Measurements from ENCODE around the gene CASQ2. TPM values are rescaled to one million over a fixed set of nuclear protein-coding genes. Genes with fewer than 3 reads are reported as not detected.

CASQ2 gene
- polyA plus RNA-seq, 3 donors from 2014 or later: not detected

GRCh38 chr1:115740811-115741210, 27.7 kb downstream of the CASQ2 start:
- Mint-ChIP-seq H3K27ac (no peak overlapping the region), H3K4me1 (no peaks in the 10 kb centered on the region), H3K36me3 (no peaks in the 10 kb centered on the region), H3K27me3 (ENCODE audit: low read depth in 3 of 3) (peaks cover 0 to 7% (median 4%) of the 10 kb centered on the region in 3 donors), H3K4me3 (no peak overlapping the region), H3K9me3 (peaks cover 0 to 2% (median 0%) of the 10 kb centered on the region in 6 donors)
- DNase-seq: no peak

- H3K27ac Mint-ChIP-seq: no peak overlapping the region
- peaks cover 5 to 14% (median 8%) of the 10 kb centered on the region in 3 donors for H3K27me3 Mint-ChIP-seq (ENCODE audit: low read depth in 3 of 3)
- no peak overlapping the region for H3K4me3 Mint-ChIP-seq
- DNase-seq: no peak
- no peaks in the 10 kb centered on the region for H3K4me1 Mint-ChIP-seq
- H3K9me3 Mint-ChIP-seq: peaks cover 0 to 3% (median 0%) of the 10 kb centered on the region in 6 donors
- no peaks in the 10 kb centered on the region for H3K36me3 Mint-ChIP-seq
Observed at GRCh38 chr1:115732316-115732715, 36.2 kb downstream of the CASQ2 start.

GRCh38 chr1:115729756-115730155, 38.8 kb downstream of the CASQ2 start:
- H3K4me1 Mint-ChIP-seq: no peaks in the 10 kb centered on the region
- DNase-seq: no peak
- no peak overlapping the region for H3K27ac Mint-ChIP-seq

GRCh38 chr1:115728341-115728740, 40.2 kb downstream of the CASQ2 start:
- Mint-ChIP-seq H3K27me3 (ENCODE audit: low read depth in 3 of 3) (peaks cover 4 to 14% (median 6%) of the 10 kb centered on the region in 3 donors), H3K4me3 (no peak overlapping the region)

More at GRCh38 chr1:115729756-115730155, 38.8 kb downstream of the CASQ2 start:
- H3K4me3 Mint-ChIP-seq: no peak overlapping the region
- H3K27me3 Mint-ChIP-seq (ENCODE audit: low read depth in 3 of 3): peaks cover 6 to 17% (median 7%) of the 10 kb centered on the region in 3 donors
- peaks cover 0 to 3% (median 0%) of the 10 kb centered on the region in 6 donors for H3K9me3 Mint-ChIP-seq
- no peaks in the 10 kb centered on the region for H3K36me3 Mint-ChIP-seq

GRCh38 chr1:115727706-115728249, 40.7 kb downstream of the CASQ2 start:
- Mint-ChIP-seq H3K4me3 (no peak overlapping the region), H3K36me3 (no peaks in the 10 kb centered on the region), H3K9me3 (no peaks in the 10 kb centered on the region), H3K27ac (no peak overlapping the region), H3K27me3 (ENCODE audit: low read depth in 3 of 3) (peaks cover 4 to 14% (median 6%) of the 10 kb centered on the region in 3 donors), H3K4me1 (no peaks in the 10 kb centered on the region)
- no peak for DNase-seq

More at GRCh38 chr1:115728341-115728740, 40.2 kb downstream of the CASQ2 start:
- Mint-ChIP-seq H3K4me1 (no peaks in the 10 kb centered on the region), H3K9me3 (peaks cover 0 to under 1% (median 0%) of the 10 kb centered on the region in 6 donors), H3K36me3 (no peaks in the 10 kb centered on the region), H3K27ac (no peak overlapping the region)
- DNase-seq: no peak

- no peak for DNase-seq
- H3K27me3 Mint-ChIP-seq (ENCODE audit: low read depth in 3 of 3): peaks cover 4 to 11% (median 4%) of the 10 kb centered on the region in 3 donors
- no peak overlapping the region for H3K4me3 Mint-ChIP-seq
- H3K27ac Mint-ChIP-seq: no peak overlapping the region
- no peaks in the 10 kb centered on the region for H3K9me3 Mint-ChIP-seq
- H3K4me1 Mint-ChIP-seq: no peaks in the 10 kb centered on the region
- H3K36me3 Mint-ChIP-seq: no peaks in the 10 kb centered on the region
Observed at GRCh38 chr1:115726570-115726969, 41.9 kb downstream of the CASQ2 start.

- Mint-ChIP-seq H3K36me3 (no peaks in the 10 kb centered on the region), H3K27me3 (ENCODE audit: low read depth in 3 of 3) (peaks cover 4 to 11% (median 4%) of the 10 kb centered on the region in 3 donors)
- DNase-seq: no peak
Observed at GRCh38 chr1:115726161-115726560, 42.4 kb downstream of the CASQ2 start.

GRCh38 chr1:115725600-115725999, 42.9 kb downstream of the CASQ2 start:
- Mint-ChIP-seq H3K4me1 (no peaks in the 10 kb centered on the region), H3K9me3 (no peaks in the 10 kb centered on the region), H3K27me3 (ENCODE audit: low read depth in 3 of 3) (peaks cover 2 to 11% (median 4%) of the 10 kb centered on the region in 3 donors), H3K4me3 (no peak overlapping the region), H3K27ac (no peak overlapping the region), H3K36me3 (no peaks in the 10 kb centered on the region)
- DNase-seq: no peak

More at GRCh38 chr1:115726161-115726560, 42.4 kb downstream of the CASQ2 start:
- Mint-ChIP-seq H3K27ac (no peak overlapping the region), H3K4me1 (no peaks in the 10 kb centered on the region), H3K4me3 (no peak overlapping the region), H3K9me3 (no peaks in the 10 kb centered on the region)

GRCh38 chr1:115723756-115724155, 44.8 kb downstream of the CASQ2 start:
- DNase-seq: no peak
- Mint-ChIP-seq H3K9me3 (no peaks in the 10 kb centered on the region), H3K4me1 (no peaks in the 10 kb centered on the region)

GRCh38 chr1:115722221-115722620, 46.3 kb downstream of the CASQ2 start:
- H3K27ac Mint-ChIP-seq: no peak overlapping the region
- H3K4me1 Mint-ChIP-seq: no peaks in the 10 kb centered on the region
- H3K36me3 Mint-ChIP-seq: no peaks in the 10 kb centered on the region
- H3K4me3 Mint-ChIP-seq: no peak overlapping the region
- H3K9me3 Mint-ChIP-seq: no peaks in the 10 kb centered on the region
- H3K27me3 Mint-ChIP-seq (ENCODE audit: low read depth in 3 of 3): peaks cover 2 to 3% (median 2%) of the 10 kb centered on the region in 3 donors
- no peak for DNase-seq

More at GRCh38 chr1:115723756-115724155, 44.8 kb downstream of the CASQ2 start:
- Mint-ChIP-seq H3K27me3 (ENCODE audit: low read depth in 3 of 3) (peaks cover 2 to 10% (median 4%) of the 10 kb centered on the region in 3 donors), H3K36me3 (no peaks in the 10 kb centered on the region), H3K4me3 (no peak overlapping the region), H3K27ac (no peak overlapping the region)

GRCh38 chr1:115719285-115719684, 49.2 kb downstream of the CASQ2 start:
- Mint-ChIP-seq H3K27ac (no peak overlapping the region), H3K4me1 (no peaks in the 10 kb centered on the region), H3K27me3 (ENCODE audit: low read depth in 3 of 3) (peaks cover 0 to 5% (median 0%) of the 10 kb centered on the region in 3 donors)

GRCh38 chr1:115718011-115718754, 50.3 kb downstream of the CASQ2 start:
- peaks cover 0 to 5% (median 0%) of the 10 kb centered on the region in 3 donors for H3K27me3 Mint-ChIP-seq (ENCODE audit: low read depth in 3 of 3)
- H3K4me1 Mint-ChIP-seq: no peaks in the 10 kb centered on the region
- no peak overlapping the region for H3K4me3 Mint-ChIP-seq
- DNase-seq: no peak
- H3K27ac Mint-ChIP-seq: no peak overlapping the region
- no peaks in the 10 kb centered on the region for H3K36me3 Mint-ChIP-seq
- H3K9me3 Mint-ChIP-seq: no peaks in the 10 kb centered on the region

More at GRCh38 chr1:115719285-115719684, 49.2 kb downstream of the CASQ2 start:
- Mint-ChIP-seq H3K36me3 (no peaks in the 10 kb centered on the region), H3K9me3 (no peaks in the 10 kb centered on the region), H3K4me3 (no peak overlapping the region)
- DNase-seq: no peak

GRCh38 chr1:115717541-115717940, 51.0 kb downstream of the CASQ2 start:
- H3K36me3 Mint-ChIP-seq: no peaks in the 10 kb centered on the region
- H3K4me3 Mint-ChIP-seq: no peak overlapping the region
- no peak for DNase-seq
- no peak overlapping the region for H3K27ac Mint-ChIP-seq
- H3K9me3 Mint-ChIP-seq: no peaks in the 10 kb centered on the region
- peaks cover 0 to 5% (median 0%) of the 10 kb centered on the region in 3 donors for H3K27me3 Mint-ChIP-seq (ENCODE audit: low read depth in 3 of 3)
- no peaks in the 10 kb centered on the region for H3K4me1 Mint-ChIP-seq

- no peaks in the 10 kb centered on the region for H3K4me1 Mint-ChIP-seq
- no peak for DNase-seq
- no peaks in the 10 kb centered on the region for H3K36me3 Mint-ChIP-seq
- no peaks in the 10 kb centered on the region for H3K9me3 Mint-ChIP-seq
- H3K4me3 Mint-ChIP-seq: no peak overlapping the region
- peaks cover 1 to 10% (median 2%) of the 10 kb centered on the region in 3 donors for H3K27me3 Mint-ChIP-seq (ENCODE audit: low read depth in 3 of 3)
- no peak overlapping the region for H3K27ac Mint-ChIP-seq
Observed at GRCh38 chr1:115714572-115715141, 53.9 kb downstream of the CASQ2 start.

Data from immature natural killer cell (primary cell).